Measurements from ENCODE around the gene LRRC15. TPM values are rescaled to one million over a fixed set of nuclear protein-coding genes. Genes with fewer than 3 reads are reported as not detected.

Gene LRRC15
- total and polyA plus RNA-seq, 2 donors (not counting 3 experiments of a cell fraction or from before 2014, with no cell fraction given): not detected

GRCh38 chr3:194326192-194326967 lies 43.2 kb downstream of the LRRC15 start:
- BruUV-seq (replicated peaks): no TSS peak
- FAIRE-seq (no peak), DNase-seq (ENCODE audit: low read depth, low spot score) (no peak)
- Histone ChIP-seq H3K9me1 (replicated peaks; ENCODE audit: control insufficient read depth, extremely low read depth, insufficient read depth, low read length) (no peaks in the 10 kb centered on the region), H2AFZ (ENCODE audit: low read depth, low read length) (no peak overlapping the region), H4K20me1 (replicated peaks; ENCODE audit: control insufficient read depth, extremely low read depth, insufficient read depth, low read length) (no peaks in the 10 kb centered on the region), H3K9ac (replicated peaks; ENCODE audit: extremely low read depth, insufficient read depth, low read length) (no peak overlapping the region), H3K9me3 (replicated peaks; ENCODE audit: control insufficient read depth, insufficient read depth, low read length) (no peaks in the 10 kb centered on the region), H3K36me3 (ENCODE audit: control insufficient read depth in 2 of 2, extremely low read depth in 1 of 2, insufficient read depth in 2 of 2, low read length in 2 of 2) (no peaks in the 10 kb centered on the region), H3K27me3 (ENCODE audit: control insufficient read depth in 2 of 2, insufficient read depth in 2 of 2, low read length in 2 of 2) (peaks cover 0 to 2% of the 10 kb centered on the region in 2 experiments), H3K27ac (ENCODE audit: insufficient read depth, low read depth, low read length) (no peak overlapping the region), H3K4me1 (ENCODE audit: control insufficient read depth, extremely low read depth, insufficient read depth, low read length) (no peaks in the 10 kb centered on the region), H3K4me2 (ENCODE audit: insufficient read depth, low read length) (no peak overlapping the region), H3K79me2 (ENCODE audit: control insufficient read depth, insufficient read depth, low read length) (no peaks in the 10 kb centered on the region), H3K4me3 (replicated peaks in 1 of 3; ENCODE audit: insufficient read depth in 1 of 3, low read depth in 1 of 3, low read length in 3 of 3) (no peak overlapping the region)
- TF ChIP-seq EZH2 (IDR thresholded peaks at IDR 0.05; ENCODE audit: borderline replicate concordance, low read depth, low read length, severe bottlenecking): no peak
- TF ChIP-seq JUN (IDR thresholded peaks at IDR 0.05; ENCODE audit: borderline replicate concordance, insufficient read depth, insufficient read length, low read depth): no peak
- no peak for TF ChIP-seq CTCF (IDR thresholded peaks at IDR 0.05; ENCODE audit: extremely low read depth in 1 of 2, insufficient read depth in 1 of 2, low read depth in 1 of 2, low read length in 2 of 2)
- no peak for TF ChIP-seq POLR2AphosphoS5 (IDR thresholded peaks at IDR 0.05; ENCODE audit: insufficient read depth, low read depth, low read length)
- no peak for TF ChIP-seq MYC (IDR thresholded peaks at IDR 0.05; ENCODE audit: low read depth, low read length)
- TF ChIP-seq GATA2 (IDR thresholded peaks at IDR 0.05; ENCODE audit: insufficient read depth, insufficient read length, low read depth, low read length): no peak
- no peak for TF ChIP-seq FOS (IDR thresholded peaks at IDR 0.05; ENCODE audit: borderline replicate concordance, insufficient read depth, low read length)
- TF ChIP-seq POLR2A (IDR thresholded peaks at IDR 0.05; ENCODE audit: low read depth, low read length): no peak
- TF ChIP-seq MAX (IDR thresholded peaks at IDR 0.05; ENCODE audit: insufficient read depth, insufficient read length): no peak
- intact Hi-C loops (cut with micrococcal nuclease) (no loop called here), dilution Hi-C loops (cut with MboI; ENCODE audit: extremely low pct_ligation_motif_present, low sequenced_read_pairs) (no loop called here)
- ChIA-PET POLR2A (no interaction called here), CTCF (interaction anchor here (0.8 to 1.1 kb wide), 2 partner anchors 546 to 661 kb away, joined by 3 read pairs; no protein-coding TSS in a partner anchor)
